Activated CD8-positive, alpha-beta memory T cell treated with anti-CD3 and anti-CD28 coated beads for 1 hour (primary cell): ENCODE results near the gene ARRDC1.
"Not testable (repeated sequence)": the region's sequence is repeated elsewhere in the genome, so short reads cannot be mapped to it uniquely, and the experiment has no call there.

ENCODE experiments used
- DNase-seq, 2 donors: peaks; one replicate each; pipeline ENCODE4 v3.0.0-alpha.2; 2020; ENCODE audit warnings: low read depth in 1 of 2; ENCODE audit errors: extremely low read depth in 1 of 2

The ARRDC1 gene

DNA sequence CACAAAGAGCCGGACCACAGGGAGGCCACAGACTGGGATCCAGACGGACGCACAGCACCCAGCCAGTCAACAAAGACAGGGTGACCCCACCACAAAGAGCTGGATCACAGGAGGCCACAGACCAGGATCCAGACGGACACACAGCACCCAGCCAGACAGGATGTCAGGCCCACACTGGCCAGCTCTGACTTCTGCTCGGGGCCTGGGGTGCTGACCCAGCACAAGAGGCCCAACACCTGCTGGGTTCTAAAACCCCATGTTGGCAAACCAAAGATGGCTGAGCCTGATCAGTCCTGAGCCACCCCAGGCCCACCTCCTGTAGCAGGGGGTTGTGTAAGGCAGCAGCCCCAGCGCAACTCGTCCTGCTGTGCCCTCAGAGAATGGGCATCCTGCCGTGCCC is 21.5 kb upstream of the ARRDC1 start:
- DNase-seq = no peak

- DNase-seq = no peak
Observed at GRCh38 chr9:137586854-137587253, 18.6 kb upstream of the ARRDC1 start.

- DNase-seq = no peak
Observed at GRCh38 chr9:137588311-137588710, 17.2 kb upstream of the ARRDC1 start.

- no peak for DNase-seq
Observed at GRCh38 chr9:137588891-137589290, 16.6 kb upstream of the ARRDC1 start.

DNA sequence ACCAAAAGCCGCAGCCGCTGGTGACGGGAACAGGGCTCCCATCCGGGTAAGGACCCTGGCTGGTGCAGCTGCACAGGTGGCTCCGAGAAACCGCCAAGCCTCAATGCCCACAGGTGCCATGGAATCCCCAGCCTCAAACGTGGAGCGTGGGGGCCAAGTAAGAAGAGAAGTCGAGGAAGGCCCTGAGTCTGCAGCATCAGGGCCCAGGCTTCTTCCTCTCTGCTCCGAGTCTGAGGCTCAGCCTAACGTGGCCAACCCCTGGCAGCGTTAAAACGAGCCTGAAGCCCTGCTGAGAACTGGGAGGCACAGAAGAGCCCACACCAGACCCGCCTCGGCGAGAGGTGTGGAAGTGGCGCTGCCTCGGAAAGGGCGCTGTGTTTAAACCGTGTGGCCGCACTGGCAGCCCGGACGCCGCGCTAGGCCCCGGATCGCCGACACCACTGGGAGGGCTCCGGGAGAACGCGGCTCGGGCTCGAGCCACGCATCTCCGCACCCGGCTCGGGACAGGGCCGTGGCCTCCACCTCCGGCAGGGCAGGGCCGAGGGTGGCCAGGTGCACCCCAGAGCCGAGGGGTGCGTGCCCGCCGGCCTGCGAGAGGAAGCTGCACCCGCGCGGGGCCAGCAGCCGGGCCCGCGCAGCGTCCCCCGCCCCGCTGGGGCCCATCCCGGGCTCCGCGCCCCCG is 15.9 kb upstream of the ARRDC1 start:
- DNase-seq = no peak

DNA sequence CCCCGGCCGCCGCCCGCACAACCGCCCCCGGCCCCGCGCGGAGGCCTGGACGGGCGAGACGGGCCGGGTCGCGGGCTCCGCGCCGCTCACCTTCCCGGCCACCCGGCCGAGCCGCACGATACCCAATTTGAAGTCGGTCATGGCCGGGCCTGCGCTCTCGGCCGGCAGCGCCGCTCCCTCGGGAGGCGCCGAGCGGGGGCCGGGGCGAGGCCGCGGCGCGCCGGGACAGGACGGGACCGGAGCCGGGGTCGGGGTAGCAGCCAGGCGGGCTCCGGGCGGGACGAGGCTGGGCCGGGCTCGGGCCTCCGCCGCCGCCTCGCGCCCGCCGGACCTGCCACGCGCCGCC is 15.4 kb upstream of the ARRDC1 start:
- DNase-seq = no peak

DNA sequence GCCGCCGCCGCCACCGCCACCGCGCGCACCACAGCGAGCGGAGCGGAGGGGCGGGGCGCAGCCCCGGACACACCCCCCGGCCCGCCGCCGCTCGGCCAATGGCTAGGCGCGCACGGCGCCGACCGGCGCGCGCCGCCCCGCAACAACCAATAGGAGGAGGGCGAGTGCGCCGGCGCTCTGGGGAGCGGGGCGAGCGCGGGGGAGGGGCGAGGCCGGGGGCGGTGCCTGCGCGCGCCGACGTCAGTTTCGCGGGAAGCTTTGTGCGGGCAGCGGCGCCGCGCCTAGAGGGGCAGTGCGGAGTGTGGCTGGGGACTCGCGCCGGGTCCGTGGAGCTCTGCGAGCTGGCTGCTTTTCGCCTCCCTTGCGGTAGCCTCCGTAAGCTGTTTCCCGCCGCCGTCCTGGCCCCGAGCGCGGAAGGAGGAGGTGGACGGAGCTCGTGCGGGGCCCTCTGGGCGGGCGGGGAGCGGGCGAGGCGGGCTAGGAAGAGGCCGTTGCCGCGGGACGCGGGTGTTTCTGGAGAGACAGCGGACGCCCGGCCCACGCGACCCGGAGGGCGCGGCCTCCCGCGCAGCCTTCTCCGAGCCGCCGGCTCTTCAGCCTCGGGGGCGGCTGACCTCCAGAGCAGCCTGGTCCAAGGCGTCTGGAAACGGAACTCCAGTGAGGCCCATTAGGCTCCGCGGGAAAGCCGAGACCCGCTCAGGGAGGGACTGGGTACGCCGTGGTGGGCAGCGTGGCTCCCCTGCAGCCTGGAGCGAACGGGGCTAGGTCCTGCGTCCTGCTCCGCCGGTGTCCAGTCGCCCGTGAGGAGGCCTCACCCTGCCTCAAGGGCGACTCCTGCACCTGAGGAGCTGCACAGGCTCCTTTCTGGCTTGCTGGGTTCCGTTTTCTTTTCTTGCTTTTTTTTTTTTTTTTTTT is 14.8 kb upstream of the ARRDC1 start, which contains the start of gene ZMYND19:
Gene ZMYND19 (minus strand): TSS at position 44 of the 915 bp plus-strand sequence. CDS start 249 bp downstream, outside the sequence.
- peak; percentile 63 to 88 for DNase-seq

DNA sequence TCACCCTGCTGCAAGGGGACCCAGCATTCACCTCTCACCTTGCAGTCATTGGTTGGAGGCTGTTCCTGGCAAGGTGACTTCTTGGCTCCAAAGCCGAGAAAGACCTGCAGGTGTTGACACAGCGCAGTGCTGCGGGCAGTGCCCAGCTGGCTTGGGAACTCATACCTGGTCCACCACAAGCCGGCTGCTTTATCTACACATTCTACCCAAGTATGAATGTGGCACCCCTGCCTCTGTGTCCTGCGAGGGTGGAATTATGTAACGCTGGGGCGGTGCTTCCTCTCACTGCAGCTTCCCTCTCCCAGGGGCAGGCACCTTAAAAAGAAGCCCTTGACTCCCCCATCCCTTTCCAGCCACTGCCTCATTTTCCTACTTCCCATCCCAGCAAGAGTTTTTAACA is 12.7 kb upstream of the ARRDC1 start:
- DNase-seq = no peak

- DNase-seq = no peak
Observed at GRCh38 chr9:137593176-137593575, 12.3 kb upstream of the ARRDC1 start.

- DNase-seq = not testable (repeated sequence)
Observed at GRCh38 chr9:137596577-137596976, 8.9 kb upstream of the ARRDC1 start.

GRCh38 chr9:137598943-137599342 is 6.5 kb upstream of the ARRDC1 start:
- DNase-seq = no peak

DNA sequence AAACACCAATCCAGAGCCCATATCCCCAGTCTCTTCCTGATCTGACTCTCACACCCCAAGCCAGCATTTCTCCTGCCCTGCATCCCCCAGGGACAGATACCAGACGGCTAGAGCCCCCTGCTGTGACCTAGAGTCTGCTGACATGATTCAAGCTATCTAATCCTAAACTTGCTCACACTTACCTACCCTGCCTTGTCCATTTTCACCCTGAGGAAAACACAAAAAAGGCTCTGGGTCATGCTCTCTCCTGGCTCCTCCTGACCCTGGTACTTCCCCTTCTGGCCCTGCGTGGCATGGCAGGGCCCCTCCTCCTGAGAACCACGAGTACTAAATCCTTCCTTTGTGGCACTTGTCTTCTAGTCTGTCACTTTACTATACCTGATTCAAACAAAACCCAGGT is 2.8 kb upstream of the ARRDC1 start:
- no peak for DNase-seq

- DNase-seq = no peak
Observed at GRCh38 chr9:137603879-137604278, 1.6 kb upstream of the ARRDC1 start.

DNA sequence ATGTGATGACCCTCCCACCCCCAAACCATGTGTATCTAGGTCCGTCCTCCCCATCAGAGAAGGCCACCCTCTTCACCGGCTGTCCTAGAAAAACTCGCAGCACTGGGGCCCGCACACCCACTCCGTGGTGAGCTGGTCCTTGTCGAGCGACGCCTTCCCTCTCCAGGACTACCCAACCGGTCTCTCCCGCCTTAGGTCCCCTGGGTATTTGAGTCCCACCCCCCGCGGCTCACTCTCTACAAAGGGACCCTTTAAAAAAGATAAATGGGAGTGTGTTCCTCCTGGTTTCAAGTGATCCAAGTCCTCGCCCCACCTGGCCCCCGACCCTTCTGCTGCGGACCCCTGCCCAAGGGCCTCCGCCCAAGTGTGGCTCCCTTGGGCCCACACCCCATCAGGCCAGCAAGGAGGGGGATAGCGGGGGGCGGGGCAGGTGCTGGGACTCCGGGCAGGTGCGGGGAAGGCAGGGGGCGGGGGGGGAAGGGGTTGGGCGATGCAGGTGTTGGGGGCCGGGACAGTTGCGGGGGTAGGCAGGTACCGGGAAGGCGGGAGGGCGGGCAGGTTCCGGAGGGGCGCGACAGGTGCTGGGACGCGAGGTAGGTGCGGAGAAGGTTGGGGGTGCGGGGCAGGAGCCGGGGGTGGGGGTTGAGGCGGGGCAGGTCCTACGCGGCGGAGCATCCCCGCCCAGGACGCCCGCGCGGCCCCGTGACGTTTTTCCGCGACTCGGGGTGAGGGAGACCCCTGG is 970 bp upstream of the ARRDC1 start:
- DNase-seq = no peak

- no peak for DNase-seq
Observed at GRCh38 chr9:137606005-137606621, 627 bp downstream of the ARRDC1 start.

DNA sequence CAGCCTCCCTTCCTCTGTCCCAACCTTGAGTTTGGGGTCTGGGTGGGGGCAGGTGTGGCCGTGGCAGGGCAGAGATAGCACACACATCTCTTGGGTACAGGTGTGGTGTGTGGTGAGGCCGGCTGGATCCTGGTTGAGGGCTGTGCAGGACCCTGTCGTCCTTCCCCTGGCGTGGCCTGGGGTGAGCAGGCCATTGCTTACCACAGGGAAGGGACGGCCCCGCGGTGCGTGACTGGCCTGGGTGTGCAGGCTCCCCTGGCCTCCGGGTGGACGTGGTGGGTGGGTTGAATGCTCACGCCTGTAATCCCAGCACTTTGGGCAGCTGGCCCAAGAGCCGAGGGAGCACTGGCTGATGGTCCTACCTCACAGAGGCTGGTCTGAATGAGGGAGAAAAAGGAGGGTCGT is 1.2 kb downstream of the ARRDC1 start:
- no peak for DNase-seq

- DNase-seq = no peak
Observed at GRCh38 chr9:137607141-137607857, 1.8 kb downstream of the ARRDC1 start.

GRCh38 chr9:137610944-137611343 is 5.5 kb downstream of the ARRDC1 start:
- no peak for DNase-seq

DNA sequence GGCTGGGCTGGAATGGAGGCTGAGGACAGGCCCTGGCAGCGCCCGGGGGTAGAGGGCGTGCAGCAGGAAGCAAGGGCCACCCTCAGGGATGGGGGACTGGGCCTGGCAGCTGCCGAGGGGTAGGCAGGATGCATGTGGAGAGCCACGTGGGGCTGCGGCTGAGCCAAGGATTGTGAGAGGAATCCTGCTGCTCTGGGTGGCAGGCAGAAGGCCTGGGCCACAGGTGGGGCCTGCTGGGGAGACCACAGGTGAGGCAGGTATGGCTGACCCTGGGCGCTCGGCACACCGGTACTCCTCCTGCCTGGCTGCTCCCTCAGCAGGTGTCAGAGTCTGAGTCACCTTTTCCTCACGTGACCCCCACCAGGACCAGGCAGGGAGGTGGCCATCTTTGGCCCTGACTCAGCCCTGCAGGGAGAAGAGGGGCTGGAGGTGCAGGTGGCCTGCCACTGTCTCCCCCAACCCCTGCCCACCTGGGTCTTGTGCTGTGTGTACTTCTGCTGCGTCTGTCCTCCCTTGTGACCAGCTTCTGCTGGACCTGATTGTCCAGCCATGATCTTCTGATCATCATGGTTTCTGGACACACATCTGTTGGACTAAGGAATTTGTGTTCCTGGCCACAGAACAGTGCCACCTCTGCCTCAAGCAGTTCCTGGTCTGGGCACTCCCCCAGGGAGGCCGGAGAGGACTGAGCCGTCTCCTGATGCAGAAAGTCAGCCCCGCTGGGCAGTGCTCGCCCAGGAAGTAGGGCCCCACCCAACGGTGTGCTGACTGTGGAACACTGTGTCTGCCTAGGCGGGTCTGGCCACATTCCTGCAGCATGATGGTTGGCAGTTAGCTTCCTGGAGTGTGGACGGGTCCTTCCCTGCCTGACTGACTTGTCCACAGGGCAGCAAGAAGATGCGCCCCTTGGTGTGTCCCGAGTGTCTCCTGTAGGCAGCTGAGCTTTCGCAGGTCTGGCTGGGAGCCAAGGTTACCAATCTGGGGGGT is 6.4 kb downstream of the ARRDC1 start:
- DNase-seq = no peak
